Endometrium (tissue), 2 donors: ENCODE data around the gene MAPT.
"Not testable (repeated sequence)": the region's sequence is repeated elsewhere in the genome, so short reads cannot be mapped to it uniquely, and the experiment has no call there.

Experiments used
- FAIRE-seq: peaks from 2 replicates; lab custom pipeline; 2012; peaks lifted over from hg19 to GRCh38; lab: Jason Lieb, UNC
- donor health status: control.
- donor health status: control.

Gene MAPT

DNA sequence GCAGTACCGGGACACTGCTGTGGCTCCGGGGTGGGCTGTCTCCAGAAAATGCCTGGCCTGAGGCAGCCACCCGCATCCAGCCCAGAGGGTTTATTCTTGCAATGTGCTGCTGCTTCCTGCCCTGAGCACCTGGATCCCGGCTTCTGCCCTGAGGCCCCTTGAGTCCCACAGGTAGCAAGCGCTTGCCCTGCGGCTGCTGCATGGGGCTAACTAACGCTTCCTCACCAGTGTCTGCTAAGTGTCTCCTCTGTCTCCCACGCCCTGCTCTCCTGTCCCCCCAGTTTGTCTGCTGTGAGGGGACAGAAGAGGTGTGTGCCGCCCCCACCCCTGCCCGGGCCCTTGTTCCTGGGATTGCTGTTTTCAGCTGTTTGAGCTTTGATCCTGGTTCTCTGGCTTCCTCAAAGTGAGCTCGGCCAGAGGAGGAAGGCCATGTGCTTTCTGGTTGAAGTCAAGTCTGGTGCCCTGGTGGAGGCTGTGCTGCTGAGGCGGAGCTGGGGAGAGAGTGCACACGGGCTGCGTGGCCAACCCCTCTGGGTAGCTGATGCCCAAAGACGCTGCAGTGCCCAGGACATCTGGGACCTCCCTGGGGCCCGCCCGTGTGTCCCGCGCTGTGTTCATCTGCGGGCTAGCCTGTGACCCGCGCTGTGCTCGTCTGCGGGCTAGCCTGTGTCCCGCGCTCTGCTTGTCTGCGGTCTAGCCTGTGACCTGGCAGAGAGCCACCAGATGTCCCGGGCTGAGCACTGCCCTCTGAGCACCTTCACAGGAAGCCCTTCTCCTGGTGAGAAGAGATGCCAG is 117.6 kb downstream of the MAPT start:
- no peak for FAIRE-seq

DNA sequence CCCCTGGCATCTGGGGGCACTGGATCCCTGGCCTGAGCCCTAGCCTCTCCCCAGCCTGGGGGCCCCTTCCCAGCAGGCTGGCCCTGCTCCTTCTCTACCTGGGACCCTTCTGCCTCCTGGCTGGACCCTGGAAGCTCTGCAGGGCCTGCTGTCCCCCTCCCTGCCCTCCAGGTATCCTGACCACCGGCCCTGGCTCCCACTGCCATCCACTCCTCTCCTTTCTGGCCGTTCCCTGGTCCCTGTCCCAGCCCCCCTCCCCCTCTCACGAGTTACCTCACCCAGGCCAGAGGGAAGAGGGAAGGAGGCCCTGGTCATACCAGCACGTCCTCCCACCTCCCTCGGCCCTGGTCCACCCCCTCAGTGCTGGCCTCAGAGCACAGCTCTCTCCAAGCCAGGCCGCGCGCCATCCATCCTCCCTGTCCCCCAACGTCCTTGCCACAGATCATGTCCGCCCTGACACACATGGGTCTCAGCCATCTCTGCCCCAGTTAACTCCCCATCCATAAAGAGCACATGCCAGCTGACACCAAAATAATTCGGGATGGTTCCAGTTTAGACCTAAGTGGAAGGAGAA is 118.2 kb downstream of the MAPT start:
- FAIRE-seq: no peak

DNA sequence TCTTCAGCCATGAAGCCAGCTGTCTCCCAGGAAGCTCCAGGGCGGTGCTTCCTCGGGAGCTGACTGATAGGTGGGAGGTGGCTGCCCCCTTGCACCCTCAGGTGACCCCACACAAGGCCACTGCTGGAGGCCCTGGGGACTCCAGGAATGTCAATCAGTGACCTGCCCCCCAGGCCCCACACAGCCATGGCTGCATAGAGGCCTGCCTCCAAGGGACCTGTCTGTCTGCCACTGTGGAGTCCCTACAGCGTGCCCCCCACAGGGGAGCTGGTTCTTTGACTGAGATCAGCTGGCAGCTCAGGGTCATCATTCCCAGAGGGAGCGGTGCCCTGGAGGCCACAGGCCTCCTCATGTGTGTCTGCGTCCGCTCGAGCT is 118.8 kb downstream of the MAPT start:
- FAIRE-seq: no peak

DNA sequence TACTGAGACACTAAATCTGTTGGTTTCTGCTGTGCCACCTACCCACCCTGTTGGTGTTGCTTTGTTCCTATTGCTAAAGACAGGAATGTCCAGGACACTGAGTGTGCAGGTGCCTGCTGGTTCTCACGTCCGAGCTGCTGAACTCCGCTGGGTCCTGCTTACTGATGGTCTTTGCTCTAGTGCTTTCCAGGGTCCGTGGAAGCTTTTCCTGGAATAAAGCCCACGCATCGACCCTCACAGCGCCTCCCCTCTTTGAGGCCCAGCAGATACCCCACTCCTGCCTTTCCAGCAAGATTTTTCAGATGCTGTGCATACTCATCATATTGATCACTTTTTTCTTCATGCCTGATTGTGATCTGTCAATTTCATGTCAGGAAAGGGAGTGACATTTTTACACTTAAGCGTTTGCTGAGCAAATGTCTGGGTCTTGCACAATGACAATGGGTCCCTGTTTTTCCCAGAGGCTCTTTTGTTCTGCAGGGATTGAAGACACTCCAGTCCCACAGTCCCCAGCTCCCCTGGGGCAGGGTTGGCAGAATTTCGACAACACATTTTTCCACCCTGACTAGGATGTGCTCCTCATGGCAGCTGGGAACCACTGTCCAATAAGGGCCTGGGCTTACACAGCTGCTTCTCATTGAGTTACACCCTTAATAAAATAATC is 119.3 kb downstream of the MAPT start:
- no peak for FAIRE-seq

DNA sequence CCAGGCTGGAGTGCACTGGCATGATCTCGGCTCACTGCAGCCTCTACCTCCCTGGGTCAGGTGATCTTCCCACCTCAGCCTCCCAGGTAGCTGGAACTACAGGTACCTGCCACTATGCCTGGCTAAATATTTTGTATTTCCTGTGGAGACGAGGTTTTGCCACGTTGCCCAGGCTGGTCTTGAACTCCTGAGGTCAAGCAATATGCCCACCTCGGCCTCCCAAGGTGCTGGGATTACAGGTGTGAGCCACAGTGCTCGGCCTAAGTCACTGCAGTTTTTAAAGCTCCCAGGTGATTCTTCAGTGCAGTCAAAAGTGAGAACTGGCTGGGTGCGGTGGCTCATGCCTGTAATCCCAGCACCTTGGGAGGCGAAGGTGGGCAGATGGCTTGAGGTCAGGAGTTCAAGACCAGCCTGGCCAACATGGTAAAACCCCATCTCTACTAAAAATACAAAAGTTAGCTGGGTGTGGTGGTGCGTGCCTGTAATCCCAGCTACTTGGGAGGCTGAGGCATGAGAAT is 125.1 kb downstream of the MAPT start:
- not testable (repeated sequence) for FAIRE-seq

DNA sequence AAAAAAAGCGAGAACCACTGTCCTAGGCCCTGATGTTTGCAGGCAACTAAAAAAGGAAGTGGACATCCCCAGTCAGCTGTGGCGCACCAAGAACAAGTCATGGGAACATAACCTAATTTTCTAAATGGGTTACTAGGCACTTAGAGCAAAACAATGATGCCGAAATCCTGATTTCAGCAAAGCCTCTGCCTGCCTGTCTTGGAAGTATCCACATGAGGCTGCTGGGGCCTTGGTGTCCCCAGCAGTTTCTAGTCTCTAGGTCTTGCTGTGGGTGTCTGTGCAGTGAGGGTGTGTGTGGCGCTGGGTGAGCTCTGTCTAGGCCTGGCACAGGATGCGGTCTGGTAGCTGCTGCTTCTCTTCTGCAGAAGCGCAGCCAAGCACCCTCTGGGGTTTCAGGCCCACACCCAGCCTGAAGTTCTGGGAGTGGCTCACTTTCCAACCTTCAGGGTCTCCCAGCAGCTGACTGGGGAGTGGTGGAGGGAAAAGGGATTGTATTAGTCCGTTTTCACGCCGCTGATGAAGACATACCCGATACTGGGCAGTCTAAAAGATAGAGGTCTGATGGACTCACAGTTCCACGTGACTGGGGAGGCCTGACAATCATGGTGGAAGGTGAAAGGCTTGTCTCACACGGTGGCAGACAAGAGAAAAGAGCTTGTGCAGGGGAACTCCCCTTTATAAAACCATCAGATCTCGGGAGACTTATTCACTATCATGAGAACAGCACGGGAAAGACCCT is 125.8 kb downstream of the MAPT start:
- FAIRE-seq: no peak

DNA sequence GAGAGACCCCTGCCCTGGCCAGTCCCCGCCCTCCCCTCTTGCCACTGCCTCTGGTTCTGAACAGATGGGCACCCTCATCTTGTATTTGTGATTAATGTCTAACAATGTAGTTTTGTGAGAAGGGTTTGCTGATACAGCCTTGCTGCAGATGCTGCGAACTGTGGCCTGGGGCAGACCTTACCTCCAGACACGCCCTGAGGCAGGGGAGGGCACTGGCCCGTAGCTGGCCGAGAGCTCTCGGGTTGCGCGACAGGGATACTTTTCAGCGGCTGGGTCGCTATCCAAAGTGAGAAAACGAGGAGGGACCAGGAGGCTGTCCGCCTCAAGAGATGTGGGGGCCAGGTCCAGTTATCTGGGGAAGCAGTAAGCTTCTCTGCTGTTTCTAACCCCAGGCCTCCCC is 126.6 kb downstream of the MAPT start:
- FAIRE-seq: no peak

DNA sequence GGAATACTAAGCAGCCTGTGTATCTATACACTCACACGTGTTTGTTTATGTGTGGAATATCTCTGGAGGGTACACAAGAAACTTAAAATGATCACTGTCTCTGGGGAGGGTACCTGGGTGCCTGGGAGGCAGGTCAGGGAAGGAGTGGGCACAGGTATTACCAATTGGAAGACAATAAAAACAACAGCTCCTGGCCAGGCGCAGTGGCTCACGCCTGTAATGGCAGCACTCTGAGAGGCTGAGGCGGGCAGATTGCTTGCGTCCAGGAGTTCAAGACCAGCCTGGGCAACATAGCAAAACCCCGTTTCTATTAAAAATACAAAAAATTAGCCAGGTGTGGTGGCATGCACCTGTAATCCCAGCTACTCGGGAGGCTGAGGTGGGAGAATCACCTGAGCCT is 129.0 kb downstream of the MAPT start:
- not testable (repeated sequence) for FAIRE-seq

DNA sequence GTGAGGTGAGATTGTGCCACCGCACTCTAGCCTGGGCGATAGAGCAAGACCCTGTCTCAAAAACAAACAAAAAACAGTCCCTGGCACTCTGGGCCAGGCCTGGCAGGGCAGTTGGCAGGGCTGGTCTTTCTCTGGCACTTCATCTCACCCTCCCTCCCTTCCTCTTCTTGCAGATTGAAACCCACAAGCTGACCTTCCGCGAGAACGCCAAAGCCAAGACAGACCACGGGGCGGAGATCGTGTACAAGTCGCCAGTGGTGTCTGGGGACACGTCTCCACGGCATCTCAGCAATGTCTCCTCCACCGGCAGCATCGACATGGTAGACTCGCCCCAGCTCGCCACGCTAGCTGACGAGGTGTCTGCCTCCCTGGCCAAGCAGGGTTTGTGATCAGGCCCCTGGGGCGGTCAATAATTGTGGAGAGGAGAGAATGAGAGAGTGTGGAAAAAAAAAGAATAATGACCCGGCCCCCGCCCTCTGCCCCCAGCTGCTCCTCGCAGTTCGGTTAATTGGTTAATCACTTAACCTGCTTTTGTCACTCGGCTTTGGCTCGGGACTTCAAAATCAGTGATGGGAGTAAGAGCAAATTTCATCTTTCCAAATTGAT is 129.5 kb downstream of the MAPT start:
- no peak for FAIRE-seq

DNA sequence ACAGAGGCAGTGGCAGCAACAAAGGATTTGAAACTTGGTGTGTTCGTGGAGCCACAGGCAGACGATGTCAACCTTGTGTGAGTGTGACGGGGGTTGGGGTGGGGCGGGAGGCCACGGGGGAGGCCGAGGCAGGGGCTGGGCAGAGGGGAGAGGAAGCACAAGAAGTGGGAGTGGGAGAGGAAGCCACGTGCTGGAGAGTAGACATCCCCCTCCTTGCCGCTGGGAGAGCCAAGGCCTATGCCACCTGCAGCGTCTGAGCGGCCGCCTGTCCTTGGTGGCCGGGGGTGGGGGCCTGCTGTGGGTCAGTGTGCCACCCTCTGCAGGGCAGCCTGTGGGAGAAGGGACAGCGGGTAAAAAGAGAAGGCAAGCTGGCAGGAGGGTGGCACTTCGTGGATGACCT is 130.2 kb downstream of the MAPT start:
- no peak for FAIRE-seq

DNA sequence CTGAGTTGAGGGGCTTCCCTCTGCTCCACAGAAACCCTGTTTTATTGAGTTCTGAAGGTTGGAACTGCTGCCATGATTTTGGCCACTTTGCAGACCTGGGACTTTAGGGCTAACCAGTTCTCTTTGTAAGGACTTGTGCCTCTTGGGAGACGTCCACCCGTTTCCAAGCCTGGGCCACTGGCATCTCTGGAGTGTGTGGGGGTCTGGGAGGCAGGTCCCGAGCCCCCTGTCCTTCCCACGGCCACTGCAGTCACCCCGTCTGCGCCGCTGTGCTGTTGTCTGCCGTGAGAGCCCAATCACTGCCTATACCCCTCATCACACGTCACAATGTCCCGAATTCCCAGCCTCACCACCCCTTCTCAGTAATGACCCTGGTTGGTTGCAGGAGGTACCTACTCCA is 130.7 kb downstream of the MAPT start:
- FAIRE-seq: no peak

DNA sequence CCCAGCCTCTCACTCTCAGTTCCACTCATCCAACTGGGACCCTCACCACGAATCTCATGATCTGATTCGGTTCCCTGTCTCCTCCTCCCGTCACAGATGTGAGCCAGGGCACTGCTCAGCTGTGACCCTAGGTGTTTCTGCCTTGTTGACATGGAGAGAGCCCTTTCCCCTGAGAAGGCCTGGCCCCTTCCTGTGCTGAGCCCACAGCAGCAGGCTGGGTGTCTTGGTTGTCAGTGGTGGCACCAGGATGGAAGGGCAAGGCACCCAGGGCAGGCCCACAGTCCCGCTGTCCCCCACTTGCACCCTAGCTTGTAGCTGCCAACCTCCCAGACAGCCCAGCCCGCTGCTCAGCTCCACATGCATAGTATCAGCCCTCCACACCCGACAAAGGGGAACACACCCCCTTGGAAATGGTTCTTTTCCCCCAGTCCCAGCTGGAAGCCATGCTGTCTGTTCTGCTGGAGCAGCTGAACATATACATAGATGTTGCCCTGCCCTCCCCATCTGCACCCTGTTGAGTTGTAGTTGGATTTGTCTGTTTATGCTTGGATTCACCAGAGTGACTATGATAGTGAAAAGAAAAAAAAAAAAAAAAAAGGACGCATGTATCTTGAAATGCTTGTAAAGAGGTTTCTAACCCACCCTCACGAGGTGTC is 131.3 kb downstream of the MAPT start:
- FAIRE-seq: no peak

DNA sequence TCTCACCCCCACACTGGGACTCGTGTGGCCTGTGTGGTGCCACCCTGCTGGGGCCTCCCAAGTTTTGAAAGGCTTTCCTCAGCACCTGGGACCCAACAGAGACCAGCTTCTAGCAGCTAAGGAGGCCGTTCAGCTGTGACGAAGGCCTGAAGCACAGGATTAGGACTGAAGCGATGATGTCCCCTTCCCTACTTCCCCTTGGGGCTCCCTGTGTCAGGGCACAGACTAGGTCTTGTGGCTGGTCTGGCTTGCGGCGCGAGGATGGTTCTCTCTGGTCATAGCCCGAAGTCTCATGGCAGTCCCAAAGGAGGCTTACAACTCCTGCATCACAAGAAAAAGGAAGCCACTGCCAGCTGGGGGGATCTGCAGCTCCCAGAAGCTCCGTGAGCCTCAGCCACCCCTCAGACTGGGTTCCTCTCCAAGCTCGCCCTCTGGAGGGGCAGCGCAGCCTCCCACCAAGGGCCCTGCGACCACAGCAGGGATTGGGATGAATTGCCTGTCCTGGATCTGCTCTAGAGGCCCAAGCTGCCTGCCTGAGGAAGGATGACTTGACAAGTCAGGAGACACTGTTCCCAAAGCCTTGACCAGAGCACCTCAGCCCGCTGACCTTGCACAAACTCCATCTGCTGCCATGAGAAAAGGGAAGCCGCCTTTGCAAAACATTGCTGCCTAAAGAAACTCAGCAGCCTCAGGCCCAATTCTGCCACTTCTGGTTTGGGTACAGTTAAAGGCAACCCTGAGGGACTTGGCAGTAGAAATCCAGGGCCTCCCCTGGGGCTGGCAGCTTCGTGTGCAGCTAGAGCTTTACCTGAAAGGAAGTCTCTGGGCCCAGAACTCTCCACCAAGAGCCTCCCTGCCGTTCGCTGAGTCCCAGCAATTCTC is 132.1 kb downstream of the MAPT start:
- FAIRE-seq: no peak

DNA sequence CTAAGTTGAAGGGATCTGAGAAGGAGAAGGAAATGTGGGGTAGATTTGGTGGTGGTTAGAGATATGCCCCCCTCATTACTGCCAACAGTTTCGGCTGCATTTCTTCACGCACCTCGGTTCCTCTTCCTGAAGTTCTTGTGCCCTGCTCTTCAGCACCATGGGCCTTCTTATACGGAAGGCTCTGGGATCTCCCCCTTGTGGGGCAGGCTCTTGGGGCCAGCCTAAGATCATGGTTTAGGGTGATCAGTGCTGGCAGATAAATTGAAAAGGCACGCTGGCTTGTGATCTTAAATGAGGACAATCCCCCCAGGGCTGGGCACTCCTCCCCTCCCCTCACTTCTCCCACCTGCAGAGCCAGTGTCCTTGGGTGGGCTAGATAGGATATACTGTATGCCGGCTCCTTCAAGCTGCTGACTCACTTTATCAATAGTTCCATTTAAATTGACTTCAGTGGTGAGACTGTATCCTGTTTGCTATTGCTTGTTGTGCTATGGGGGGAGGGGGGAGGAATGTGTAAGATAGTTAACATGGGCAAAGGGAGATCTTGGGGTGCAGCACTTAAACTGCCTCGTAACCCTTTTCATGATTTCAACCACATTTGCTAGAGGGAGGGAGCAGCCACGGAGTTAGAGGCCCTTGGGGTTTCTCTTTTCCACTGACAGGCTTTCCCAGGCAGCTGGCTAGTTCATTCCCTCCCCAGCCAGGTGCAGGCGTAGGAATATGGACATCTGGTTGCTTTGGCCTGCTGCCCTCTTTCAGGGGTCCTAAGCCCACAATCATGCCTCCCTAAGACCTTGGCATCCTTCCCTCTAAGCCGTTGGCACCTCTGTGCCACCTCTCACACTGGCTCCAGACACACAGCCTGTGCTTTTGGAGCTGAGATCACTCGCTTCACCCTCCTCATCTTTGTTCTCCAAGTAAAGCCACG is 133.0 kb downstream of the MAPT start:
- FAIRE-seq: no peak

DNA sequence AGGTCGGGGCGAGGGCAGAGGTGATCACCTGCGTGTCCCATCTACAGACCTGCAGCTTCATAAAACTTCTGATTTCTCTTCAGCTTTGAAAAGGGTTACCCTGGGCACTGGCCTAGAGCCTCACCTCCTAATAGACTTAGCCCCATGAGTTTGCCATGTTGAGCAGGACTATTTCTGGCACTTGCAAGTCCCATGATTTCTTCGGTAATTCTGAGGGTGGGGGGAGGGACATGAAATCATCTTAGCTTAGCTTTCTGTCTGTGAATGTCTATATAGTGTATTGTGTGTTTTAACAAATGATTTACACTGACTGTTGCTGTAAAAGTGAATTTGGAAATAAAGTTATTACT is 133.6 kb downstream of the MAPT start:
- no peak for FAIRE-seq

DNA sequence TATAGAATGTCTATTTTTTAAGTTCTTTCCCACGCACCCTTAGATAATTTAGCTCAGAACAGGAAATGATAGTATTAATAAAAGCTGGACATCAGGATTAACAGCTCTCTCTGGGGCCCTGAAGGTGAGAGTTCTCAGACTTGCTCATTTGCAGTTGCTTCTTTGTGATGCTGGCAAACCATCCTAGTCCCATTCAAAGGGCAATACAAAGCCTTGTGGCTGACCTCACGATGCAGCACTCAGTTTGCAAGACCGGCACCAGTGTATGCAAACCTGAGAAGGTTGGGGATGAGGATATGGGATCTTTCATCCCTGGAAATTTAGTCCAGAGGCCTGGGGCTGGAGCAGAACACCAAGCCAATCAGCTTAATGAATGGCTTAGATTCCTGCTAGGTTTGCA is 134.0 kb downstream of the MAPT start:
- no peak for FAIRE-seq

DNA sequence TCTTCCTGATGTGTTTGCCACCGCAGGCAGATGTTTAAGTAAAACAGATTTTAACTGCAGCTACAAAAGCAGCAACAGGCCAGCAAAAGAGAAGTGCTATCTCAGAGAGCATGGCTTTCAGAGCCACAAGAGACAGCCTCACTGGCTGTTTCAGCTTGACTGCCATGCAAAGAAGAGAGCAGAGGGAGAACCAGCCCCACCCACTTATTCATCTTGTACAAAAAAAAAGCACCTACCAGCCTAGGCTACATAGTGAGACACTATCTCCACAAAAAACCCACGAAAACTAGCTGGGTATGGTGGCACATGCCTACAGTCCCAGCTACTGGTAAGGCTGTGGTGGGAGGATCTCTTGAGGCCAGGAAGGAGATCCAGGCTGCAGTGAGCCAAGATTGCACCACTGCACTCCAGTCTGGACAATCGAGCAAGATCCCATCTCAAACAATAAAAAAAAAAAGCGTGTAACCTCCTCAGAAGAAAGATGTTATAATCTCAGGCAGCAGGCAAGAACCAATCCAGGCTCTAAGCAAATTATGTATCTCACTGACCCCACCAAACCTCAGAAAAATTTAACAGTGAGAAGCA is 134.7 kb downstream of the MAPT start:
- no peak for FAIRE-seq

DNA sequence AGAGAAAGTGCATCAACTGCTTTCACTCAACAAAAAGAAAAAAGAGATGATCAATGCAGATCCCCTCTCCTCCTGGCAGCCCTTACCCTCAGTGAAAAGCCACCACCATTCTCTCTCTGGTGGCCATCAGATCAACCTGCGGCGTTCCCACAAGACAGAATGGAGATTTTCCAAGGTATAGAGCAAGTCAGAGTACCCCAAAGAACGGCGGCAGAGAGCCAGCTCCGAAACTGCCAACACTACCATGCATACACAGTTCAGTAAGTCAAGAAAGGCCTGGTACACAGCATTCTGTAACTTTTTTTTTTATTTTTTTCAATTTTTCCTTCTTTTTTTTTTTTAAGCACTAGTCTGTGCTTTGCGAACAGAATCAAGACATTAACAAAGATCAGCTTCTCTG is 135.3 kb downstream of the MAPT start:
- no peak for FAIRE-seq

DNA sequence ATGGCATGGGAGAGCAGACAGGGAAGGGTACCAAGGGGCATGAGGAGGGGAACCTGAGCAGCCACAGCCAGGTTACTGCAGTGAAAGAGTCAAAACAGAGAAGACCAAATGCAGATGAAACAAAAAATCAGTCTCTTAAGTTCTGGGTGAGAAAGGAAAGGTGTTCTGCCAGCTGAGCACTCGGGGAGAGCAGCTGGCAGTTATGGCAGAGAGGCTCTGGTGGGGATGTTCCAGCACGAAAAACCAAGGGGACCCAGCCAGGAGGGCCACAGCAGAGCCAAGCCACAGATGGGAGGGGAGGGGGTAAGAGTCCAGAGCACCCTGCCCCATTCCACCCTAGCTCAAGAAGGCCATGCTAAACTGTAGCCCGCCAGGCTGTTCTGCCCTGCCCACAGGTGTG is 136.4 kb downstream of the MAPT start:
- no peak for FAIRE-seq
